ENCODE data around the gene BORCS6. TPM values are rescaled to one million over a fixed set of nuclear protein-coding genes. Genes with fewer than 3 reads are reported as not detected.

BORCS6 gene
- total and polyA plus RNA-seq, 9 of the 15 experiments (the other 6 are each of a cell fraction or from before 2014, with no cell fraction given) = 0.01 to 7.4 (median 2.3) TPM

GRCh38 chr17:8209907-8210760 is 20.2 kb upstream of the BORCS6 start, which contains the start of gene AURKB (continued):
- TF ChIP-seq SIRT6 (IDR thresholded peaks at IDR 0.05; ENCODE audit: low read depth, low read length) = no peak
- TF ChIP-seq MBD2 (IDR thresholded peaks at IDR 0.05; ENCODE audit: borderline replicate concordance, low read depth) = peak; percentile 76; the same call in 1 of the 2 replicates
- no peak for TF ChIP-seq ZBTB43 (CRISPR knock-in tag; IDR thresholded peaks at IDR 0.05)
- TF ChIP-seq ZNF407 (IDR thresholded peaks at IDR 0.05; ENCODE audit: low read depth) = no peak
- TF ChIP-seq ZNF232 (CRISPR knock-in tag; IDR thresholded peaks at IDR 0.05) = no peak
- no peak for TF ChIP-seq ZNF785 (CRISPR knock-in tag; IDR thresholded peaks at IDR 0.05)
- TF ChIP-seq RBM34 (IDR thresholded peaks at IDR 0.05; ENCODE audit: borderline replicate concordance, insufficient read depth, low read length) = no peak
- no peak for TF ChIP-seq IRF1 (CRISPR knock-in tag; IDR thresholded peaks at IDR 0.05; ENCODE audit: borderline replicate concordance)
- no peak for TF ChIP-seq STAT5B (CRISPR knock-in tag; IDR thresholded peaks at IDR 0.05)
- no peak for TF ChIP-seq BMI1 (IDR thresholded peaks at IDR 0.05; ENCODE audit: low read length)
- TF ChIP-seq ZBED1 (IDR thresholded peaks at IDR 0.05) = no peak
- no peak for TF ChIP-seq ZNF778 (CRISPR knock-in tag; IDR thresholded peaks at IDR 0.05)
- 0 out of 2 replicates have a peak, but pooled peaks have one; percentile 39 for TF ChIP-seq ZNF263 (CRISPR knock-in tag; IDR thresholded peaks at IDR 0.05; ENCODE audit: borderline replicate concordance)
- TF ChIP-seq ZNF740 (CRISPR knock-in tag; IDR thresholded peaks at IDR 0.05) = no peak
- no peak for TF ChIP-seq ZNF740 (tag; IDR thresholded peaks at IDR 0.05)
- no peak for TF ChIP-seq RBM15 (IDR thresholded peaks at IDR 0.05; ENCODE audit: insufficient read depth, low read length)
- TF ChIP-seq CBFA2T3 (IDR thresholded peaks at IDR 0.05) = 0 out of 2 replicates have a peak, but pooled peaks have one; percentile 8
